ENCODE data around the gene NCKAP5. TPM values are rescaled to one million over a fixed set of nuclear protein-coding genes. Genes with fewer than 3 reads are reported as not detected.

NCKAP5 gene
- total and polyA plus RNA-seq, 4 donors: 0.57 to 2.8 (median 2.4) TPM

DNA sequence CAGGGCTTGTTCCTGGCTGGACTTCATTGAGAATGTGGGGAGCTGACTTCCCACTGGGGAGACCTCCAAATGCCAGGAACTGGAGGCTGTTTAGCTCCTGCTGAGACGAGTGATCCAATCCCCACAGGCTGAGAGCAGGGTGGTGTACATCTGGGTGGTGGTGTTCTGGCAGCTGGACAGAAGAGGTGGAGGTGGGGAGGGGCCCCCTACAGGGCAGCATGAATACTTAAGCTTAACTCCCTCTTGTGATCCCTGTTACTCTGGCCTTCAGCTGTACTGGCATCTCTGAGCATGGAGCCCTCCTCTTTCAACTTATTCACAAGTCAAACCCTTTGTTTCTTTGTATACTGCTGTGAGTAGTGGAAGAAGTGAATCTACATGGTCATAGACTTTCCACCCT, 730.5 kb downstream of the NCKAP5 start:
- no peak for DNase-seq (ENCODE audit: low spot score)
- Histone ChIP-seq H3K9me3 (ENCODE audit: control insufficient read depth in 4 of 4, low read length in 3 of 4) (no peaks in the 10 kb centered on the region), H3K27me3 (ENCODE audit: control insufficient read depth in 4 of 4, insufficient read depth in 4 of 4, low read length in 3 of 4) (no peaks in the 10 kb centered on the region), H3K9ac (ENCODE audit: low read depth in 1 of 2, low read length in 2 of 2) (no peak overlapping the region), H3K27ac (ENCODE audit: low read depth in 1 of 2, low read length in 2 of 2) (no peak overlapping the region), H3K4me1 (ENCODE audit: control insufficient read depth in 4 of 4, insufficient read depth in 4 of 4, low read length in 3 of 4) (no peaks in the 10 kb centered on the region), H3K36me3 (ENCODE audit: control insufficient read depth in 4 of 4, insufficient read depth in 3 of 4, low read depth in 1 of 4, low read length in 3 of 4) (no peaks in the 10 kb centered on the region), H3K4me3 (ENCODE audit: low read depth in 1 of 3, low read length in 3 of 3) (no peak overlapping the region)
- TF ChIP-seq, protein P1, sequence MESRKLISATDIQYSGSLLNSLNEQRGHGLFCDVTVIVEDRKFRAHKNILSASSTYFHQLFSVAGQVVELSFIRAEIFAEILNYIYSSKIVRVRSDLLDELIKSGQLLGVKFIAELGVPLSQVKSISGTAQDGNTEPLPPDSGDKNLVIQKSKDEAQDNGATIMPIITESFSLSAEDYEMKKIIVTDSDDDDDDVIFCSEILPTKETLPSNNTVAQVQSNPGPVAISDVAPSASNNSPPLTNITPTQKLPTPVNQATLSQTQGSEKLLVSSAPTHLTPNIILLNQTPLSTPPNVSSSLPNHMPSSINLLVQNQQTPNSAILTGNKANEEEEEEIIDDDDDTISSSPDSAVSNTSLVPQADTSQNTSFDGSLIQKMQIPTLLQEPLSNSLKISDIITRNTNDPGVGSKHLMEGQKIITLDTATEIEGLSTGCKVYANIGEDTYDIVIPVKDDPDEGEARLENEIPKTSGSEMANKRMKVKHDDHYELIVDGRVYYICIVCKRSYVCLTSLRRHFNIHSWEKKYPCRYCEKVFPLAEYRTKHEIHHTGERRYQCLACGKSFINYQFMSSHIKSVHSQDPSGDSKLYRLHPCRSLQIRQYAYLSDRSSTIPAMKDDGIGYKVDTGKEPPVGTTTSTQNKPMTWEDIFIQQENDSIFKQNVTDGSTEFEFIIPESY (IDR thresholded peaks at IDR 0.05): no peak
- TF ChIP-seq JUND (IDR thresholded peaks at IDR 0.05) (no peak), NR2F2 (IDR thresholded peaks at IDR 0.05) (no peak), EGR1 (IDR thresholded peaks at IDR 0.05; ENCODE audit: low read depth in 2 of 2) (no peak), RAD21 (IDR thresholded peaks at IDR 0.05) (no peak), TAF1 (conservative IDR thresholded peaks at IDR 0.05) (no peak), YY1 (IDR thresholded peaks at IDR 0.05) (no peak), FOXA1 (IDR thresholded peaks at IDR 0.05) (no peak), FOXA2 (IDR thresholded peaks at IDR 0.05) (no peak)
- TF ChIP-seq, protein P2, sequence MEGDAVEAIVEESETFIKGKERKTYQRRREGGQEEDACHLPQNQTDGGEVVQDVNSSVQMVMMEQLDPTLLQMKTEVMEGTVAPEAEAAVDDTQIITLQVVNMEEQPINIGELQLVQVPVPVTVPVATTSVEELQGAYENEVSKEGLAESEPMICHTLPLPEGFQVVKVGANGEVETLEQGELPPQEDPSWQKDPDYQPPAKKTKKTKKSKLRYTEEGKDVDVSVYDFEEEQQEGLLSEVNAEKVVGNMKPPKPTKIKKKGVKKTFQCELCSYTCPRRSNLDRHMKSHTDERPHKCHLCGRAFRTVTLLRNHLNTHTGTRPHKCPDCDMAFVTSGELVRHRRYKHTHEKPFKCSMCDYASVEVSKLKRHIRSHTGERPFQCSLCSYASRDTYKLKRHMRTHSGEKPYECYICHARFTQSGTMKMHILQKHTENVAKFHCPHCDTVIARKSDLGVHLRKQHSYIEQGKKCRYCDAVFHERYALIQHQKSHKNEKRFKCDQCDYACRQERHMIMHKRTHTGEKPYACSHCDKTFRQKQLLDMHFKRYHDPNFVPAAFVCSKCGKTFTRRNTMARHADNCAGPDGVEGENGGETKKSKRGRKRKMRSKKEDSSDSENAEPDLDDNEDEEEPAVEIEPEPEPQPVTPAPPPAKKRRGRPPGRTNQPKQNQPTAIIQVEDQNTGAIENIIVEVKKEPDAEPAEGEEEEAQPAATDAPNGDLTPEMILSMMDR (IDR thresholded peaks at IDR 0.05; ENCODE audit: low read depth, low read length, missing input control): no peak
- TF ChIP-seq, protein P3, sequence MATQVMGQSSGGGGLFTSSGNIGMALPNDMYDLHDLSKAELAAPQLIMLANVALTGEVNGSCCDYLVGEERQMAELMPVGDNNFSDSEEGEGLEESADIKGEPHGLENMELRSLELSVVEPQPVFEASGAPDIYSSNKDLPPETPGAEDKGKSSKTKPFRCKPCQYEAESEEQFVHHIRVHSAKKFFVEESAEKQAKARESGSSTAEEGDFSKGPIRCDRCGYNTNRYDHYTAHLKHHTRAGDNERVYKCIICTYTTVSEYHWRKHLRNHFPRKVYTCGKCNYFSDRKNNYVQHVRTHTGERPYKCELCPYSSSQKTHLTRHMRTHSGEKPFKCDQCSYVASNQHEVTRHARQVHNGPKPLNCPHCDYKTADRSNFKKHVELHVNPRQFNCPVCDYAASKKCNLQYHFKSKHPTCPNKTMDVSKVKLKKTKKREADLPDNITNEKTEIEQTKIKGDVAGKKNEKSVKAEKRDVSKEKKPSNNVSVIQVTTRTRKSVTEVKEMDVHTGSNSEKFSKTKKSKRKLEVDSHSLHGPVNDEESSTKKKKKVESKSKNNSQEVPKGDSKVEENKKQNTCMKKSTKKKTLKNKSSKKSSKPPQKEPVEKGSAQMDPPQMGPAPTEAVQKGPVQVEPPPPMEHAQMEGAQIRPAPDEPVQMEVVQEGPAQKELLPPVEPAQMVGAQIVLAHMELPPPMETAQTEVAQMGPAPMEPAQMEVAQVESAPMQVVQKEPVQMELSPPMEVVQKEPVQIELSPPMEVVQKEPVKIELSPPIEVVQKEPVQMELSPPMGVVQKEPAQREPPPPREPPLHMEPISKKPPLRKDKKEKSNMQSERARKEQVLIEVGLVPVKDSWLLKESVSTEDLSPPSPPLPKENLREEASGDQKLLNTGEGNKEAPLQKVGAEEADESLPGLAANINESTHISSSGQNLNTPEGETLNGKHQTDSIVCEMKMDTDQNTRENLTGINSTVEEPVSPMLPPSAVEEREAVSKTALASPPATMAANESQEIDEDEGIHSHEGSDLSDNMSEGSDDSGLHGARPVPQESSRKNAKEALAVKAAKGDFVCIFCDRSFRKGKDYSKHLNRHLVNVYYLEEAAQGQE (IDR thresholded peaks at IDR 0.05): no peak
- TF ChIP-seq, protein P4, sequence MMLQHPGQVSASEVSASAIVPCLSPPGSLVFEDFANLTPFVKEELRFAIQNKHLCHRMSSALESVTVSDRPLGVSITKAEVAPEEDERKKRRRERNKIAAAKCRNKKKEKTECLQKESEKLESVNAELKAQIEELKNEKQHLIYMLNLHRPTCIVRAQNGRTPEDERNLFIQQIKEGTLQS (IDR thresholded peaks at IDR 0.05): no peak
- 88% methylated on average over 1 of the region's 1 CpG for WGBS

DNA sequence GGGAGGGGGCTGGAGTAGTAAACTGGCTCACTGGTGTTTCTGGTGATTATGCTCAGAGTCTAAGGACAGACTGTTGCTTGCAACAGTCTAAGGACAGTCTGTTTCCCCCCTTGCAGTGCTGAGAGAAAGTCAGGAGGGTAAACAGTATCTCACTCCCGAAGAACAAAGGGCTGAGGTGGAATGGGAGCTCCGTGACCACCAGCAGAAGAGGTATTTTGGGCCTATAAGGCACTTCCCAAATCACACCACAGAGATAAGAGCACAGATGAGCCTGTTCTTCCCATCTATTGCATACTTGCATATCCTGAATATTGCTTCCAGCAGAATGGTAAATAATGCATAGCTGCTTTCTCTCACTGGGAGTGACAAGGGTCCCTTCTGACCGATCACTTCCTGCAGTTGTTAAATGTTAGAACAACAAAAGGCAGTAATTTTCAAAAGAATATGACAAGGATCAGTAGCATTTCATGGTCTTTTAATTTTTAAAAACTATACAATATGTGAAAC, 737.9 kb downstream of the NCKAP5 start:
- Histone ChIP-seq H3K9me3 (ENCODE audit: control insufficient read depth in 4 of 4, low read length in 3 of 4) (no peaks in the 10 kb centered on the region), H3K4me3 (ENCODE audit: low read depth in 1 of 3, low read length in 3 of 3) (no peak overlapping the region), H3K4me1 (ENCODE audit: control insufficient read depth in 4 of 4, insufficient read depth in 4 of 4, low read length in 3 of 4) (no peaks in the 10 kb centered on the region), H3K9ac (ENCODE audit: low read depth in 1 of 2, low read length in 2 of 2) (no peak overlapping the region), H3K27me3 (ENCODE audit: control insufficient read depth in 4 of 4, insufficient read depth in 4 of 4, low read length in 3 of 4) (no peaks in the 10 kb centered on the region), H3K27ac (ENCODE audit: low read depth in 1 of 2, low read length in 2 of 2) (no peak overlapping the region), H3K36me3 (ENCODE audit: control insufficient read depth in 4 of 4, insufficient read depth in 3 of 4, low read depth in 1 of 4, low read length in 3 of 4) (no peaks in the 10 kb centered on the region)
- WGBS: 47% methylated on average over 3 of the region's 3 CpGs
- no peak for DNase-seq (ENCODE audit: low spot score)
- TF ChIP-seq HNF4G (IDR thresholded peaks at IDR 0.05) (no peak), YY1 (IDR thresholded peaks at IDR 0.05) (no peak), FOXA1 (IDR thresholded peaks at IDR 0.05) (no peak)
